T-helper 2 cell (primary cell): ENCODE measurements around the gene SMAD4.
A peak's percentile ranks its signal among the peaks of the same experiment; 100 is the strongest.
"Not testable (repeated sequence)": the region's sequence is repeated elsewhere in the genome, so short reads cannot be mapped to it uniquely, and the experiment has no call there.

Experiments
- DNase-seq, 5 experiments: peaks; one replicate each; pipeline versions ENCODE4 v3.0.0 to v3.0.0-alpha.2; 2012 to 2022

SMAD4 gene

GRCh38 chr18:51072586-51073313, 42.7 kb downstream of the SMAD4 start:
- no peak for DNase-seq

DNA sequence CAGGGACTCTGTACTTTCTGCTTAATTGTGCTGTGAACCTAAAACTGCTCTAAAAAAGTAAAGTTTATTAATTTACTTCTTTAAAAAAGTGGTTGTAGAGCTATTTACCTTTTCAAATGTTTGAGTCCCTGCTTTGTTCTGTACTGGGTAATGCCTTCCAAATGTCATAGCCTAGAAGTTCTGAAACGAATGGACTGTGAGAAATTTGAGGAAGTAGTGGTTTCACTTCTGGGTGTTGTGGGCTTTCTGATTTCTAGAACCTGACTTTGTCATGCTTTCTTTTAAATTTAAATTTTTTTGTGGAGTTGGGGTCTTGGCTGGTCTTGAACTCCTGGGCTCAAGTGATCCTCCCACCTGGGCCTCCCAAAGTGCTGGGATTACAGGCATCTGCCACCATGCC, 44.6 kb downstream of the SMAD4 start:
- peak in 1 of 5 experiments; percentile 14 for DNase-seq

- no peak for DNase-seq
Observed at GRCh38 chr18:51076503-51076902, 46.5 kb downstream of the SMAD4 start.

DNA sequence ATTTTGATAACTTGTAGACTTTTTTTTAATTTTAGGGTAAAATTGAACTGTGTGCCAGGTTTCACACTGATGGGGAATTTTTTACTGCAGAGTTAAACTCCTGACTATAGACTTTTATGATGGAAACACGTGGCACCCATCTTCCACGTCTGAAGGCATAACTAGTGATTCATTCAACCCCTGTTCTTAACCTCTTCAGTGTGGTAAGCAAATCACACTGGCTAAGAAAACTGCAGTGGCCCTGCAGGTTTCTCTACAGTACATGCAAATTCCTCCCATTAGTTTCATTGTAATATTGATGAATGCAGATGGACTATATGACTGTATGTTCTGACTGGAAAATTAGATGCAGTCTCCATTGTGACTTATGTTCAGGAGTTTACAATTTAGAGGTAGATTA, 47.2 kb downstream of the SMAD4 start:
- no peak for DNase-seq

GRCh38 chr18:51078026-51078425, 48.0 kb downstream of the SMAD4 start:
- no peak for DNase-seq

- peak in 1 of 5 experiments; percentile 28 for DNase-seq
Observed at GRCh38 chr18:51082571-51083267, 52.7 kb downstream of the SMAD4 start.

DNA sequence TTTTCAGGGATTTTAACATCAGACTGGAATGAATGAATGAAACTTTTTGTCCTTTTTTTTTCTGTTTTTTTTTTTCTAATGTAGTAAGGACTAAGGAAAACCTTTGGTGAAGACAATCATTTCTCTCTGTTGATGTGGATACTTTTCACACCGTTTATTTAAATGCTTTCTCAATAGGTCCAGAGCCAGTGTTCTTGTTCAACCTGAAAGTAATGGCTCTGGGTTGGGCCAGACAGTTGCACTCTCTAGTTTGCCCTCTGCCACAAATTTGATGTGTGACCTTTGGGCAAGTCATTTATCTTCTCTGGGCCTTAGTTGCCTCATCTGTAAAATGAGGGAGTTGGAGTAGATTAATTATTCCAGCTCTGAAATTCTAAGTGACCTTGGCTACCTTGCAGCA, 53.4 kb downstream of the SMAD4 start:
- no peak for DNase-seq

DNA sequence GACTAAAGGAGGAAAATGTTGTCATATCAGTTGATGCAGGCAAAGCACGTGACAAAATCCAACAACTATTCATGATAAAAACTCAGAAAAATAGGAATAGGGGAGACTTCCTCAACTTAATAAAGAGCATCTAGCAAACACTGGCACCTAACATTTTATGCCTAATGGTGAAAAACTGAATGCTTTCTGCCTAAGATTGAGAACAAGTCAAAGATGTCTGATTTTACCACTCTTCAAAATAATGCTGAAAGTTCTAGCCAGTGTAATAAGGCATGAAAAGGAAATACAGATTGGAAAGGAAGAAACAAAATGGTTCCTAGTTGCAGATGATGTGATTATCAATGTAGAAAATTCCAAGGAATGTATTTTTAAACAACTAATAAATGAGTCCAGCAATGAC, 58.4 kb downstream of the SMAD4 start:
- DNase-seq, result no peak

DNA sequence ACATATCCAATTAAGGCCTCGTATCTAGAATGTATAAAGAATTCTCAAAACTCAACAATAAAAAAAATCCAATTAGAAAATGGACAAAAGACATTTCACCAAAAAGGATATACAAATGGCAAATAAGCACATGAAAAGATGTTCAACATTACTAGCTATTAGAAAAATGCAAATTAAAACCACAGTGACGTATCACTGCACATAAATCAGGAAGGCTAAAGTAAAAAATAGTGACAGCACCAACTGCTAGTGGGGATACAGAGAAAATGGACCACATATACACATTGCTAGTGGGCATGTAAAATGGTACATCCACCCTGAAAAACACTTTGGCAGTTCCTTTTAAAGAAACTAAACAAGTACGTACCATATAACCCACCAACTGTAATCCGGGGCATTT, 59.7 kb downstream of the SMAD4 start:
- no peak for DNase-seq

GRCh38 chr18:51091270-51091669, 61.3 kb downstream of the SMAD4 start:
- DNase-seq, result no peak

GRCh38 chr18:51092117-51092516, 62.1 kb downstream of the SMAD4 start:
- no peak for DNase-seq

DNA sequence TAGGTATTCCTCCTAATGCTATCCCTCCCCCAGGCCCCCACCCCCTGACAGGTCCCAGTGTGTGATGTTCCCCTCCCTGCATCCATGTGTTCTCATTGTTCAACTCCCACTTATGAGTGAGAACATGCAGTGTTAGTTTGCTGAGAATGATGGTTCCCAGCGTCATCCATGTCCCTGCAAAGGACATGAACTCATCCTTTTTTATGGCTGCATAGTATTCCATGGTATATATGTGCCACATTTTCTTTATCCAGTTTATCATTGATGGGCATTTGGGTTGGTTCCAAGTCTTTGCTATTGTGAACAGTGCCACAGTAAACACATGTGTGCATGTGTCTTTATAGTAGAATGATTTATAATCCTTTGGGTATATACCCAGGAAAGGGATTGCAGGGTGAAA, 63.0 kb downstream of the SMAD4 start:
- not testable (repeated sequence) for DNase-seq

- DNase-seq, result no peak
Observed at GRCh38 chr18:51097021-51097822, 67.2 kb downstream of the SMAD4 start.

DNA sequence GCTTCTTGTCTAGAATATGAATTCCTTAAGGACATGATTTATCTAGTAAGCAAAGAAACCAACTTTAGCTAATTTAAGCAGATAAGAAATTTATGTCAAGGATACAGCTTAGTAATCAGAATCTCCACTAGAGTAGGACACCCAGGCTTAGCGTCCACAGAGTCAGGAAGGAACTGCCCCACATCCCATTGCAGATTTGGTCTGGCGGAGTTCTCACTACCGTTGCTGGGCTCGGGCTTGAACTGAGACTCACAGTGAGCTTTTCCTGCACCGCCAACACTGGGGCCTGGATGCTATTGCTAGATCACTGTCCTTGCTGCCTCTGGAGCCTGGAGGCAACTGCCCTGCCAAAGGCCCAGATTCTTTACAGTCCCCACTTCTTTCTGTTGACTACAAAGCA, 68.1 kb downstream of the SMAD4 start:
- DNase-seq, result no peak

DNA sequence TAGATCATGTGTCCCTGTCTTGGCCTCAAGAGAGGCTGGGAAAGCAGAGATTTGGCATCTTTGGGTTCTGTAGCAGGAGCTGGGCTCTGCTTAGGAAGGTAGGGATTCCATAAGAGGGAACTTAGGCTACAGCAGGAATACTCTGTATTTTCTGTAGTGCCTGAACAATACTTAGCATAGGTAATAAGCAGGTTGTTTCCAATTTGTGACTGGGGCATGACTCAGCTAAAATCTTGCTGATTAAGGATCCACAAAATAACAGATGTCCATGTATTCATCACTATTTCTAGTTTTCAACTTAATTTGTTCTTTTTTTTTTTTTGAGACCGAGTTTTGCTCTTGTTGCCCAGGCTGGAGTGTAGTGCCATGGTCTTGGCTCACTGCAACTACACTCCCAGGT, 68.5 kb downstream of the SMAD4 start:
- no peak for DNase-seq

DNA sequence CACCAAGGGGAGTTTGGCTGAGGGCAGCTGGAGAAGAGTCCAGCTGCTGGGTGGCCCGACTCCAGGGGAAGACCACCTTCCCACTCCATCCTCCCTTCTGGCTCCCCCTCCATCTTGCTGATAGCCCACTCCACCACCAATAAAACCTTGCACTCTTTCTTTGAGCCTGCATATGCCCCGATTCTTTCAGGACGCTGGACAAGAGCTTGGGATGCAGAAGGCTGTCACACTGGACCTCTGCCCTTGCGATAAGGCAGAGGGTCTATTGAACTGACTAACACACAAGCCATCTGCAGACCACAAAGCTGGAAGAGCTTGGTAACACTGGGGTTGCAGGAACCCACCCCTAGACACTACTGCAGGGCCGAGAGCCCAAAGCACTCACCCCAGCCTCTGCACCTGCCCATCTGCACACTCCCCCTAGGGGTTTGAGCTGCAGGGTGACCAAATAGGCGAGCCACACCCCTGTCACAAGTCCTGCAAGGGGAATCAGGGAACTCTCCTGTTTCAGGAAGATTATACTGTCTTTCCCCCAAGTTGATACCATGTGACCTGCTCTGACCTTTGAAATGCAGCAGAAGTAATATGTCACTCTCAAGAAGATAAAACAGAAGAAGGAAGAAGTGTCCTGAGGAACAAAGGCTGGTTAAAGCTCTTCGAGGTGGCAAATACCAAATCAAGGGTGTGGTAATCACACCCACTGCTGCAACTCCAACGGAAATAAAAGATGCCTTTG, 70.5 kb downstream of the SMAD4 start:
- DNase-seq, result no peak

- no peak for DNase-seq
Observed at GRCh38 chr18:51107082-51107481, 77.1 kb downstream of the SMAD4 start.

DNA sequence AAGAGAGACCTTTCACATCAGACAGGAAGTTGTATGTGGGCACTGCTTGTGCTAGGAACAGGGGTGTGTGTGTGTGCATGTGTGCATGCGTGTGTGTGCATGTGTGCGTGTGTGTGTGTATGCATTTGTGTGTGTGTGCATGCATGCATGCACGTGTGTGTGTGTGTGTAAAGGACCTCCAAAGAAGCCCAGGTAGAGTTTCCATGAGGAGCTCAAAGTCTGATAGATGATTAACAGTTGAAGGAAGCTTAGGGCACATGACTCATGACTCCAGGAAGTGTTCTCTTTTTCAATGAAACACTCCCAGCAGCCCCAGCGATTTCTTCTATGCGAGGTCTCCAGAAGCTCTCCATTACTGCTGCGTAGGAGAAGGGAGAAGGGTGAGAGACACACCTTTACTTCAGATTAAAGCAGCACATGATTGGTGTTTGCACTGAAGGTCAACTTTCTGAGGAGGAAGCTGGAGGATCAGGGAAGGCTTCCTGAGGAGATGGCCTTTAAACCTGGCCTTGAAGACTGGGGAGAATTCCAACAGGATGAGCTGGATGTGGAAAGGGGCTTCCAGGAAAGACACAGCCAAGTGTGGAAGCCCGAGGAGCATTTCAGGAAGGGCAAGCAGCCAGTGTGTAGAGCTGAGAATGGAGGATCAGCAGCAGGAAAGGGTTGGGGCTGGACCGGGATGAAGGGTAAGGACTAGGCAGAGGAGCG, 77.7 kb downstream of the SMAD4 start:
- peak in 1 of 5 experiments; percentile 16 for DNase-seq

DNA sequence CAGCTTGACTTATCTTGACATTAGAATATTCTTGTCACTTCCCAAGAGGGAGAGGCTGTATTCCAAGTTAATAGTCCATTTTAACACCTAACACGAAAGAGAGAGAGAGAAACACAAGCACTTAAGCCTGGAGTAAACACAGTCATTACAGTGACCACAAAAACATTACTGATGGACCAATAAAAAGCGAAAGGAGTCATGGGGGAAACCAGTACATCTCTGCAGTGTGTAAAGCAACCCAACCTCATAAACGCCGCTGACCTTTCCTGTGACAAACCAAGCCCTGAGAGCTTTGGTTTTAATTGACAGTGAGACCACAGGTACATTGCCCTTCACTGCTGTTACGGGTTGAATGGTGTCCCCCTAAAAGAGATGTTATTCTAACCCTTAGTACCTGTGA, 78.3 kb downstream of the SMAD4 start:
- no peak for DNase-seq

GRCh38 chr18:51110073-51110797, 80.2 kb downstream of the SMAD4 start:
- DNase-seq, result peak; percentile 29 to 63 (median 52)

GRCh38 chr18:51111633-51112355, 81.8 kb downstream of the SMAD4 start:
- DNase-seq, result not testable (repeated sequence)
